Hematopoietic multipotent progenitor cell treated with erythropoietin and hydrocortisone succinate and interleukin-3 and kit ligand, for 17 days (in vitro differentiated cells): ENCODE data around the gene PEX12.
"Not testable (repeated sequence)": the region's sequence is repeated elsewhere in the genome, so short reads cannot be mapped to it uniquely, and the experiment has no call there.

Source experiments
- DNase-seq: peaks from one replicate; pipeline ENCODE4 v3.0.0-alpha.2; 2015; ENCODE audit warnings: low spot score

Gene PEX12

DNA sequence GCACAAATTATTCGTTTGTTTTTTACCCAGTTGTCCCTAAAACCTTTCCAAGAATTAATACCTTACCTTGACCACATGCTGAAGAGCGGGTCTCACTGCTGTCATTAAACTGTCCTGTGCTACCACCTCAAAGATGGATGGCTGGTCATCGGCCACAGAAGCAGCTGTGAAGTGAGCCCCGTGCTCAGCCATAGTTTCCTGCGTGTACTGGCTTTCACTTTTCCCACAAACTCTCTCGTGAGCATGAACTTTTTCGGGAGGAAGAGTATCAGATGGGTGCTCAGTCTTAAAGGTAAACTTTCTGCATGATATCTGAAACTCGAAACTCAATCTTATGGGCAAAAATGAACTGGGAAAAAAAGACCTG is 558 bp downstream of the PEX12 start:
- DNase-seq, result peak; percentile 53

DNA sequence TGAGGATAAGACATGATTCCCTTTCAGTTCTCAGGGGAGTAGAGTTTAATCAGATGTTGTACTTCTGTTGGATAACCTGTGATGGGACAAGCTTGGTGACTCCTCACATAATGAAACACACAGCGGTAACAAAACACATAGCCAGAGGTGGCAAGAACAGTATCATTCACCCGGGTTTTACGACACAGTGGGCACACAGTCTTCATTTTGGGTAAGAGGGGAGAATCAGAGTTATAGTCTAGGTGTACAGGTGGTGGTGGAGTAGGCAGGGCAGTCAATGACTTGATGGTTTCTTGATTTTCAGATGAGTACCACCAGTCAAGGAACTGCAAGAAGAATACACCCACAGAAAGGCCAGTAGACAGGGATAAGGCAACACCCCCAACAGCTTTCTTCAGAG is 2.6 kb downstream of the PEX12 start:
- no peak for DNase-seq

DNA sequence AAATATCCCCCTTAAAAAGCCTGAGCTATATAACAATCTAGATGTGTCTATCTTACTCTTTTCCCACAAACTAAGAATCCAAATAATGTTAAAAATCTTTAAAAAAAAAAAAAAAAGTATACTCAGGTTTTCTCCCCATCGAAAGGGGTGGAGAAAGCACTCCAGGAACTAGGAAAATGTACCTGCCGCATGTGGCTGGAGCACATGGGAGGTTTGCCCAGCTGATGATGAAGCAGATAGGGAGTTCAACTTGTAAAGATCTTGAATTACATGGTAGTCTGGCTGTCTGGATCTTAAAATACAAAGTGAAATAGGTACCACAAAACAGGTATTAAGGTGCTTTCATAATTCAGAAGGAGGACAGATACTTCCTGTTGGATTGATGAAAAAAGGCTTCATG is 9.0 kb downstream of the PEX12 start:
- no peak for DNase-seq

DNA sequence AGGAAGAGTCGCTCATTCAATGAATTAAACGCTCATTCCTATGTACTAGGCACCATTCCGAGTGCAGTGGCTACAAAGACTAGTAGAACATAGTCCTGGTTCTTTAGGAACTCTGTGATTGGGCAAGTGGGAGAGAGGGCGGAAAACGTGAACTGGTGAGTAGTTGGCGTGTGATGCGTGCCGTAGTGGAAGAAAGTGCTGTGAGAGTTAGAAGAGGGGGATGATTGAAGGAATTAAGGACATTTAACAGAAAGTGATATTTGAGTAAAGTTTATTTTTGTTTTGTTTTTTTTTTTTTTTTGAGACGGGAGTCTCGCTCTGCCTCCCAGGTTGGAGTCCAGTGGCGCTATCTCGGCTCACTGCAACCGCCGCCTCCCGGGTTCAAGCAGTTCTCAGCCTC is 9.8 kb downstream of the PEX12 start:
- peak; percentile 53 for DNase-seq

DNA sequence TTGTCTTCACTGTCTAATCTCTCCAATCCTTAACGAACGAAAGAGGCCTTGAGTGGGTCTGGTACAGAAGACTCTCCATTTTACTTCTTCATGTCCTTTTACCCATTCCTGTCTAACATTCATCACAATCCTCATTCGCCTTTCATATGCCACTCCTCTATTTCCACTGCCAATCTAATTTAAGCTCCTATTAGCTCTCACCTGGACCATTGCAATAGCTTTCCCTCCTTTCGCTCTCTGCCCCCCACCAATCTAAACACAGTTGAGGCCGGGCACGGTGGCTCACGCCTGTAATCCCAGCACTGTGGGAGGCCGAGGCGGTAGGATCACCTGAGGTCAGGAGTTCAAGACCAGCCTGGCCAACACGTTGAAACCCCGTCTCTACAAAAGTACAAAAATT is 11.4 kb downstream of the PEX12 start:
- DNase-seq, result no peak

DNA sequence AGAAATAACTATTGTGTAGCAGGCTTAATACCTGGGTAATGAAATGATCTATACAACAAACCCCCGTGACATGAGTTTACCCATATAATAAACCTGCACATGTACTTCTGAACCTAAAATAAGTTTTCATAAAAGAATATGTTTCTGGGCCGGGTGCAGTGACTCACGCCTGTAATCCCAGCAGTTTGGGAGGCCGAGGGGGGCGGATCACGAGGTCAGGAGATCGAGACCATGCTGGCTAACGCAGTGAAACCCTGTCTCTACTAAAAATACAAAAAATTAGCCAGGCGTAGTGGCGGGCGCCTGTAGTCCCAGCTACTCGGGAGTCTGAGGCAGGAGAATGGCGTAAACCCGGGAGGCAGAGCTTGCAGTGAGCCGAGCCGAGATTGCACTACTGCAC is 15.2 kb downstream of the PEX12 start:
- DNase-seq, result not testable (repeated sequence)

DNA sequence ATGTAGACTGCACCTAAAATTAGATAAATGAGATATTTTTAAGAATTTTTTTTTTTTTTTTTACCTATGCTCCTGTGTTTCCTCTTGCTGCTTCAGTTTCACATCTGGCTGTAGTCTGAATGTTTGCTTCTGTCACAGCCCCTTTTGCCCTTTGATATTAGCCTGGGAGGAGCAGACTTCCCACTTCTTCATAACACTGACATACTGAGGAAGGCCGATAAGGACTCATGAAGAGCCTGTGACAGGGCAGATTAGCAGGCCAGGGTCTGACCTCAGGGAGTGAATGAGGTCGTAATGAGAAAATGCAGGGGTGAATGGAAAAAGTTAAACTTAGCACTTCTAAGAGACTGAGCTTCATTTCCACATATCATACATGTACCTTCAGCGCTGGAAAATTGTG is 17.7 kb downstream of the PEX12 start, which contains the start of gene SLFN14:
TSS of gene SLFN14 (minus strand) at position 117 of the 400 bp plus-strand sequence. CDS start 2,757 bp downstream, outside the sequence.
- peak; percentile 94 for DNase-seq

DNA sequence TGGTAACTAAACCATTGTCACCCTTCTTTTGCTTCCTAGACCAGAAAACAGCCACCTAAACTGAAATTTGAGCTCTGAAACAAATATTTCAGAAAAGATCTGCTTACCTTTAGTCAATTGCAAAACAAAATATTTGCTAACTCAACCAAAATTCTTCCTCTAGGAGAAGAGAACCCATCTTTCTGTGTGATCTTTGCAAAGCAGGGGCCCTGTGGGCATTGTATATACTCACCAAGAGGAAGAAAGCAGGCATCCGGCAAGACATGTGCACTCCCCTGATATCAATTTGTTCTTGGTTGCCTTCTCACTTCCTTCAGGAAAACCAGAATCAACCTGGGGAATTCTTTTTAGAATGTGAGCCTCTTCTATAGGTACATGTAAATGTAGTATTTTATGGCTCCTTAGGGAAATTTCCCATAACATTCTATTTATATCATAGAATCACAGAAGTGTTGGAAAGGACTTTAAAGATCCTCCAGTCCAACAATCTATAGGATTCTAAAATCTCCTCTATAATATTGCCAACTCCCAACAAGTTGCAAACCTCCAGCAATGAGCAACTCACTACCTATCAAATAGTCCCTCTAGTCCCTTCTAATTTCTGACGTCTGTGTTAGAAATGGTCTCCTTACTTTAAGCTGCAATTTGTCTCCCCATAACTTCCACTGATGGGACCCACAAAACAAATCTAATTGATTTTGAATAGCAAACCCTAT is 18.7 kb downstream of the PEX12 start:
- DNase-seq, result peak; percentile 66

DNA sequence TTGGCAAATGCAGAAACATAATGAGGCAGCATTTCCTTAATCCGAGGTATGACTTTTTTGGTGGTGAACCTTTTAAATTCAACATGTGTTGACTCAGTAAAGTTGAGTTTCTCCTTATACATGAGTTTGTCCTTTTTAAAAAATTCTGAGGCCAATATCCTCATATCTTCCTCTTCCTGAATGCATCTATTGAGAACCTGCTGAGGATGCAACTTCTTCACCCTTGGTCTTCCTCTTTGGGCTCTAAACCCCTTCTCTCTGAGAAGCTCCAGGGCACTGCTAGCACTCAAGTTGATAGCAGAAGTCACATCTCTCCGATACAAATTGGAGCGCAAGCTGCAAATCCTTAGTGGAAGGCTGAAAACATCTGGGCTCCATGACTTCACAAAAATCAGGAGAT is 21.0 kb downstream of the PEX12 start:
- DNase-seq, result peak; percentile 64

DNA sequence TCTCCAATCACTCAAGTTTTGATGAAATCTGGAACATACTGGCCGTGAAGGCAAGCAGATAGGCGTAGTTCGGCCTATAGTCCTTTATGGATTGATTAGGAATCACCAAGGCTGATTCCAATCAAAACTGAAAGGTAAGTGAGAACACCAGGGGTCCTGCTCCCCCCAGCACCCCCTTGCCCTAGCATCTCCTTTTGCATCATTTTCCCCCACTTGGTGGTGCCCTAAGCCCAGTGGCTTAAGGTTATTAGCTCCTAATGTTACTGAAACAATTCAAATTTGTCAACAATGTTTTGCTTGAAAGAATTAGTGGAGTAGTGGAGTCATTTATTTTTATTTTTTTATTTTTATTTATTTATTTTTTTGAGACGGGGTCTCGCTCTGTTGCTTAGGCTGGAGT is 22.7 kb downstream of the PEX12 start:
- DNase-seq, result peak; percentile 64

DNA sequence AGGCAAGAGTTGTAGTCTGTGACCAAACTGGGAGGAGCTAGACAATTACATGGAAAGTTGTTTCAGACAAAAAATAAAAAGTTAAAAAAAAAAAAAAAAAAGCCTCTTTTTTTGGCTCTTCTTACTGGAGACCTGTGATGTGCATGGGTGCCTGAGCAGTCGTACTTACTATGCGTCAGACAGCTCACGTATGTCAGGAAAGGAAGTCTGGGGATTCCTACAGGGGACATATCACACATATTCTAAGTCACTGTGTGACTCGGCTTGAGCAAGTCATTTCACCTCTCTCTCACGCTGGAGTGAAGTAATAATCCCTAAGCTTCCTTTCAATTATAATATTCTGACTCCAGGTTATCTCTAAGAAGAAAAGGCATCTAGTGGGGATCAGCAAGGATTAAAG is 23.7 kb downstream of the PEX12 start:
- DNase-seq, result peak; percentile 15

DNA sequence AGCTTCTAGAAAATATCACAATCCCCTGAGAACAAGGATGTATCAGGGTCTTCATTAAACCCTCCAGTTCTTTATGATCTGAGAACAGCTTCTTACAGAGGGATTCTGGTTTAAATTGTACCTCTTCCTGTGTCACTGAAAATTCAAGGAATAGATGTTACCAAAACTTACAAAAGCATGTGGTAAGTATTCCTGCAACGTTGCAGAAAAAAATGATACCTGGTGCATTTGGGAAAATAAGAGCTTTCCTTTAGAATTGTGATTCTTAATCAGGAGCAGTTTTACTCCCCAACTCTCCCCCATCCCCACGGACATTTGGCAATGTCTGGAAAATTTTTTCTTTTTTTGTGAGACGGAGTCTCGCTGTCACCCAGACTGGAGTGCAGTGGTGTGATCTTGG is 25.1 kb downstream of the PEX12 start:
- DNase-seq, result no peak

DNA sequence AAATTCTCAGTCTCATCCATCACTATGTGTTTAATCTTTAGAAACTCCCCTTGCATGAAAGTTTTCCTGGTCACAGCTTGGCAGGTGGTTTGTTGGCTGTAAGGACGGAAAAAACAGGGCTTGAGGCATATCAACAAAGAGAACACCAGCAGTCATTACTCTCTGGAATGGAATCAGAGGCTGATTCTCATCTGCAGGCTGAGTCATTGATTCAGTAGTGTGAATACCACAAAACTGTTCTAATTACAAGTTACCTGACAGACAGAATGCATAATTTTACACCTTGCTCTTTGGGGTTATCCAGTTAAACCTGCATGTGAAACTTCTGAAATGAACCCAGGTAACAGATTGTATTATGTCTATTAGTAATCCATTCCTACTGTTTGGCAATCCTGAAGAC is 29.4 kb downstream of the PEX12 start:
- DNase-seq, result no peak

DNA sequence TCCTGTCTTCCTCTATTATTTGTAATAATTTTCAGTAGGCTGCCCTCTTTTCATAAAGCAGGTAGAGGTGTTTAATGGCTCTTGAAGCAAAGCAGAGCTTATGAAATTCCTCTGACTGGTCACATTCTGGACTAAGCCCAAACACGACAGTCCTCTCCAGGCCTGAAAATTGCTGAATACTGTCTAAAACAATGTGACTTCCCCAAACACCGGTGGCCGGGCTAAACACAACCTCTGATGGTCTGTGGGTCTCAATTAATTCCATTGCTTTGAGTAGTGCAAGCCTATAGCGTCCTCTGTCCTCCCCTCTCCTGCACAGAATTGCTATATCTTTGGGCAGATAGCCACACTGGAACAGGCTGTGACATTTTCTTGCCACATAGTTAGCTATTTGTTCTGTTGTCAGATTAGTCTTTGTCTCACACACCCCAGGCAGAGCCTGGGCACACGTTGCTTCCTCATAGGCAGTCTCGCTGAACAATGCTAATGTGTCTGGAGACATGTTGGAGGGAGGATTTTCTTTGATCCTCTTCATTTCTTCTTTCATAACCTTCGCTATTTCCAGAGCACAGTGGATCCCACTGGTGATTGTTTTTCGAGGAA is 30.1 kb downstream of the PEX12 start:
- no peak for DNase-seq

DNA sequence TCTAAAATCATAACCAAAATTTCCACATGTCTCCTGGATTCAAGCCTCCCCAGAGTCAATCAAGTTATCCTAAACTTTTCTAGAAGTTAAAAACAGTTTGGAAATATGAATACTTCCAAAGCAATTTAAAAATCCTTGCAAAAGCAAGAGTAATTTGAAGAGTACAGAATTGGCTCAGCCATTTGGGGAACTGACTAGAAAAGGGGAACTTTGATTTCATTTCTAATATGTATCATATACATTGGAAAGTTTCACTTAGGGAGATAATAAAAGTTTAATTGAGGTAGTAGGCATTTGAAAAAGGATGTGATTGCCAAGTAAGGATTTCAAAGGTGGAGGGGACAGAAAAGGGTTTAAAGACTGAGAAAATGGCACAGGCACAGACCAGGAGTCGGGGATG is 31.9 kb downstream of the PEX12 start:
- DNase-seq, result no peak

DNA sequence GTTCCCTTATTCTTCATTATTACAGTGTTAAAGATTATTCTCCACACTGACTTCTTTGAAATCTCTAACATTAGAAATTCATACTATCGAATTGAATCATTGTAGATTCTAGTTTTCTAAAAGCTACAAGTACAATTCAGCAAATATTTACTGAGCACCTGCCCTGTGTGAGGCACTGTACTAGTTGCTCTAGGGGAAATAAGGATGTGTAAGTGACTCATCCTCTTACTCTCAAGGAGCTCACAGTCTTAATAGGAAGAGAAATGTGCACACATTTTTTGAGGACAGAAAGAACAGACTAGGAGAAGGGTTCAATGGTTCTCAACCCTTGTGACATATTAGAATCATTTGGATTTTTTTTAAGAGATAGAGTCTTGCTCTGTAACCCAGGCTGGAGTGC is 33.2 kb downstream of the PEX12 start:
- DNase-seq, result peak; percentile 5

DNA sequence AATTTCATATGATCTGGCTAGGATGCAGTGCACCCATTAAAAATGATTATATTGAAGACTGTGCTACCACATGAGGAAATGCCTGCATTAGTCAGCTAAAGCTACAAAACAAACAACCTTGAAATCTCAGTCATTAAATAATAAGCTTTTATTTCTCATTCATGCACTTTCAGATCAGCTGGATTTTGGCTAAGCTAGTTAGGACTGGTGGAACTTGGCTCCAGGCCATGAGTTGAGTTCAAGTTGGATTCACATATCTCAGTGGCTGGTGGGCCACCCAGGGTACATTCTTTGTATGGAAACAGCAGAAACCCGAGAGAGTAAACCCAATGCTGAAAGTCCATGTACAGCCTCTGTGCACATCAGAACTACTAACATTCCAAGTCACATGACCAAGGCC is 34.5 kb downstream of the PEX12 start:
- peak; percentile 25 for DNase-seq

DNA sequence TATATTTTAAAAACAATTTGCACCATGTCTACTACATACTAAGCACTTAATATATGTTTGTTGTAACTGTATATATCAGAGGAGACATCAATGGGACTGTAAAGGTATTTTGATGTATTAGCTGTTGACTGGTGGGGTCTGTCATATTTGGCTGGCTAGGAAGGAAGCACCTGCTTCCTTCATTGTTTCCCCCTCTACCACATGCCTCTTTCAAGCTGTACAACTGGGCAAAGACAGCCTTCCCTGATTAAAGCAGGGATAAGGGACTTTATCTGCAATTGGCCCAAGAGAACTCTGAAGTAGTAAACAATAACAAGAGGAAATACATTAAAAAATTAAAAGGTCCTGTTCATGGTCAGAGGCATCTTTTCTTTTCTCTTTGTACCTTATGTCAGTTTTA is 35.4 kb downstream of the PEX12 start:
- DNase-seq, result peak; percentile 4

DNA sequence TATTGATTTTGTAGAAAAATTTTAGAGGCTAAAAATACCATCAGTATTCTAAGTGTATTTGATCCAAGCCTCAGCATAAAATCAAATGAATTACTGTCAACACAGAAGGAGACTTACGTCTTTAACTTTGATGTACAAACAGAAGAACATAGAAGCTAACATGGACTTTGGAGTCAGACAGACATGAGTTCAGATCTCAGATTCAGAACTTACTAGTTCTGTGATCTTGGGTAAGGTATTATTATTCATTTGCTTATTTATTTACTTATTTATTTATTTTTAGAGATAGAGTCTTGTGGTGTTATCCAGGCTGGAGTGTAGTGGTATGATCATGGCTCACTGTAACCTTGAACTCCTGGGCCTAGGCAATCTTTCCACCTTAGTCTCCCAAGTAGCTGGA is 36.9 kb downstream of the PEX12 start:
- DNase-seq, result no peak

DNA sequence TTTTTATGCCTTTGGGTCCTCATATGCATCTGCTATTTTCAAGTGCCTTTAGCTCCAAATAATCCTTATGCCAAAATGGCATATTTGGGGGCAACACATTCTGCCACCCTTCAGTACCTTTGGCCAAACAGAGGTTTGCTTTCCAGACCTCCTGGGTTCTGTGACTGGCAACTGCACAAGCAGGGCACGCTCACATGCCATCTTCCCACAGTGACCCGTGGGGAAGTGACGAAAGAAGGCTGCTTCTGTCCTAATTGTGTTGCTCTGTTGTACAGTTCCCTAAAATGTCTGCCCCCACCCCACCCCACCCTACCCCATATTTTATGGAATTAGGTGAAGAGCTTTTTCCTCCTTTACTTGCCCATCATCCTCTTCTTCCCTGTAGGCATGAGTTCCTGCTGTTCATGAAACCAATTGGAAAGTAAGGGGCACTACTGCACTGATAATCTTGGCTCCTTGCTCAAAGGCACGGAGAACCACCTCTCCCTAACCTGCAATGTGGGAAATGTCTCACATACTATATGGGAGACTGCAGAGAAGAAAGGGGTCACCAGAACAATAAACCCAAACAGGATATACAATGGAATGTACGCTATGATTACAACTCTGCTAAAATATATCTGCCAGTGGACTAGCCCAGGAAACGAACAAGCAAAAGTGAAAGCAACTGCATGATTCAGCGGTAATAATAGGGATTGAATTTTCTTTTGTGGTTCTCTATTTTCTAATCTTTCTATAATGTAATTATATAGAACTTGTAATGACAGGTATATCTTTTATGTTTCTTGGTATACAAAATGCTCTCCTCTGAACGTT is 37.6 kb downstream of the PEX12 start:
- peak; percentile 71 for DNase-seq

DNA sequence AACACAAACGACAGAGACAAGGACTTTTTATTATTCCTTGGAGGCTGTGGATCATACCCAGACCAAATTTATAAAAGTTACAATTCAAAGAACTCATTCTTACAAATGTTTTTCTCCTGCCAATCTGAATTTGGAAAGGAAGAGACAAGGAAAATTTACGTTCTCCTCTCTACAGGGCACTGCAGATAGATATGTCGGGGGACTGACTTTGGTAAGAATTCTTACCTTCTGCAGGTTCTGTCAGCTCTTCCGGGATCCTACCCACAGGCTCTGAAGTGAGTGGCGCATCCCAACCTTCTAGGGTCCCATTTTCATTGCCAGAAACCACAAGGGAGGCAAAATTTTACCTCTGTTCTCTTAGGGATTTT is 38.7 kb downstream of the PEX12 start:
- DNase-seq, result no peak

DNA sequence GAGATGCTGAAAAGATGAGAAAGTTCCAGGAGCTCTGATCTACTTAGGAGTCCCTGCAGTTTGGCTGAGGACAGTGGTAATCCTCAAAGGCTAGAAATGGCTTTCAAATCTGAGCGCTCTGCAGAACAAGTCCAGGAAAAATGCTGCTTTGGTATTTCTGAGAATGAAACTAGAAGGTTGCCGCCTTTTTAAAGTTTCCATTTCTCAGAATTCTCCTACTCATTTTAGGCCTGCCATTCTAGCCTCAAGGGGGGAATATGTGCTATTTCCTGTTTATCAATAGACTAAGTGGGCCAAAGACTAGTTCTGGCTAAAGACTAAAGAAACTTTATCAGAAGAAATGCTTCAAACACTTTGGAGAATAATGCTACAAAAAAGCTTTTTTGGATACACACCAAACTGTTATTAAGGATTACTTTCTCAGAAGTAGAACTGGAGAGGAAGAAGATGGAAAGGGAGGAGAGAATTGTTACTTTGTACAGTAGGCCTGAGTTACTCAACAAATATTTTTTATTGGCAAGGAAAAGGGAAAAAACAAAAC is 40.7 kb downstream of the PEX12 start, which contains the start of gene SLFN12L:
TSS of gene SLFN12L (minus strand) at position 78 of the 541 bp plus-strand sequence. CDS start 15,314 bp downstream, outside the sequence.
- DNase-seq, result peak; percentile 4

DNA sequence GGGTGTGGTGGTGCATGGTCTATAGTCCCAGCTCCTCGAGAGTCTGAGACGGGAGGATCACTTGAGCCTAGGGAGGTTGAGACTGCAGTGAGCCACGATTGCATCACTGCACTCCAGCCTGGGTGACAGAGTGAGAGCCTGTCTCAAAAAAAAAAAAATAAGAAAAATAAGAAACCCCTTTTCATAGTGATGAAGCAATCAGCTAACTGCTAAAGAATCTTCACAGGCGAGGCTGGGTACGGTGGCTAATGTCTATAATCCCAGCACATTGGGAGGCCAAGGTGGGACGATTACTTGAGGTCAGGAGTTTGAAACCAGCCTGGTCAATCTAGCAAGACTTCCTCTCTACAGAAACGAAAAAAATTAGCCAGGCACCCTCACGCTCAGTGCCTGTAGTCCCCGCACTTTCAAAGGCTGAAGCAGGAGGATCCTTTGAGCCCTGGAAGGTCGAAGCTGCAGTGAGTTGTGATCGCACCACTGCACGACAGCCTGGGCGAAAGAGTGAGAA is 41.7 kb downstream of the PEX12 start:
- no peak for DNase-seq
